ENCODE data around the gene MYL4.
"Not testable (repeated sequence)": the region's sequence is repeated elsewhere in the genome, so short reads cannot be mapped to it uniquely, and the experiment has no call there.

The MYL4 gene

GRCh38 chr17:47221154-47221553, 12.0 kb downstream of the MYL4 start:
- DNase-seq (ENCODE audit: low spot score), result no peak

- no peak for DNase-seq (ENCODE audit: low spot score)
Observed at GRCh38 chr17:47222047-47222446, 12.9 kb downstream of the MYL4 start.

GRCh38 chr17:47223007-47223406, 13.9 kb downstream of the MYL4 start:
- DNase-seq (ENCODE audit: low spot score), result no peak

- DNase-seq (ENCODE audit: low spot score), result no peak
Observed at GRCh38 chr17:47223460-47223859, 14.3 kb downstream of the MYL4 start.

GRCh38 chr17:47224077-47224476, 14.9 kb downstream of the MYL4 start:
- not testable (repeated sequence) for DNase-seq (ENCODE audit: low spot score)

- no peak for DNase-seq (ENCODE audit: low spot score)
Observed at GRCh38 chr17:47224966-47225365, 15.8 kb downstream of the MYL4 start.

GRCh38 chr17:47225436-47225858, 16.3 kb downstream of the MYL4 start:
- peak; percentile 75 for DNase-seq (ENCODE audit: low spot score)

- no peak for DNase-seq (ENCODE audit: low spot score)
Observed at GRCh38 chr17:47225911-47226688, 17.0 kb downstream of the MYL4 start.

- DNase-seq (ENCODE audit: low spot score), result no peak
Observed at GRCh38 chr17:47227862-47228261, 18.7 kb downstream of the MYL4 start.

GRCh38 chr17:47229535-47230443, 20.6 kb downstream of the MYL4 start:
- peak; percentile 87 for DNase-seq (ENCODE audit: low spot score)

- no peak for DNase-seq (ENCODE audit: low spot score)
Observed at GRCh38 chr17:47230864-47231263, 21.7 kb downstream of the MYL4 start.

- DNase-seq (ENCODE audit: low spot score), result no peak
Observed at GRCh38 chr17:47231334-47231733, 22.2 kb downstream of the MYL4 start.

- no peak for DNase-seq (ENCODE audit: low spot score)
Observed at GRCh38 chr17:47231866-47232265, 22.7 kb downstream of the MYL4 start.

GRCh38 chr17:47232465-47232864, 23.3 kb downstream of the MYL4 start:
- no peak for DNase-seq (ENCODE audit: low spot score)

- no peak for DNase-seq (ENCODE audit: low spot score)
Observed at GRCh38 chr17:47235506-47235905, 26.4 kb downstream of the MYL4 start.

GRCh38 chr17:47235923-47236322, 26.8 kb downstream of the MYL4 start:
- no peak for DNase-seq (ENCODE audit: low spot score)

- DNase-seq (ENCODE audit: low spot score), result no peak
Observed at GRCh38 chr17:47237841-47238240, 28.7 kb downstream of the MYL4 start.

GRCh38 chr17:47238321-47239010, 29.3 kb downstream of the MYL4 start:
- no peak for DNase-seq (ENCODE audit: low spot score)

GRCh38 chr17:47239619-47239966, 30.4 kb downstream of the MYL4 start:
- no peak for DNase-seq (ENCODE audit: low spot score)

GRCh38 chr17:47239967-47240651, 31.0 kb downstream of the MYL4 start:
- peak; percentile 90 for DNase-seq (ENCODE audit: low spot score)

- peak; percentile 34 for DNase-seq (ENCODE audit: low spot score)
Observed at GRCh38 chr17:47240806-47241205, 31.7 kb downstream of the MYL4 start.

GRCh38 chr17:47242648-47243047, 33.5 kb downstream of the MYL4 start:
- no peak for DNase-seq (ENCODE audit: low spot score)
